ENCODE data around the gene MACF1.

MACF1 gene

GRCh38 chr1:39266269-39266668 lies 61.8 kb downstream of the MACF1 start:
- no peak for DNase-seq

GRCh38 chr1:39266792-39267191 lies 62.3 kb downstream of the MACF1 start:
- DNase-seq = no peak

- no peak for DNase-seq
These were observed 63.7 kb downstream of the MACF1 start for GRCh38 chr1:39268112-39268581.

- no peak for DNase-seq
These were observed 64.4 kb downstream of the MACF1 start for GRCh38 chr1:39268906-39269305.

- no peak for DNase-seq
These were observed 64.9 kb downstream of the MACF1 start for GRCh38 chr1:39269349-39269748.

- no peak for DNase-seq
These were observed 65.4 kb downstream of the MACF1 start for GRCh38 chr1:39269791-39270342.

GRCh38 chr1:39270368-39270767 lies 65.9 kb downstream of the MACF1 start:
- no peak for DNase-seq

GRCh38 chr1:39272027-39272797 lies 67.7 kb downstream of the MACF1 start:
- DNase-seq = no peak

GRCh38 chr1:39272798-39273469 lies 68.4 kb downstream of the MACF1 start:
- no peak for DNase-seq

- no peak for DNase-seq
These were observed 71.5 kb downstream of the MACF1 start for GRCh38 chr1:39275836-39276507.

- no peak for DNase-seq
These were observed 73.4 kb downstream of the MACF1 start for GRCh38 chr1:39277879-39278278.

- DNase-seq = no peak
These were observed 78.2 kb downstream of the MACF1 start for GRCh38 chr1:39282537-39283216.

- no peak for DNase-seq
These were observed 79.4 kb downstream of the MACF1 start for GRCh38 chr1:39283858-39284257.

- DNase-seq = no peak
These were observed 83.0 kb downstream of the MACF1 start for GRCh38 chr1:39287541-39287940.

GRCh38 chr1:39288735-39289465 lies 84.4 kb downstream of the MACF1 start:
- no peak for DNase-seq

GRCh38 chr1:39292401-39292800 lies 87.9 kb downstream of the MACF1 start:
- no peak for DNase-seq

- no peak for DNase-seq
These were observed 89.0 kb downstream of the MACF1 start for GRCh38 chr1:39293375-39294070.

- no peak for DNase-seq
These were observed 90.0 kb downstream of the MACF1 start for GRCh38 chr1:39294531-39294930.

GRCh38 chr1:39295901-39296300 lies 91.4 kb downstream of the MACF1 start:
- peak in 1 of 2 experiments; percentile 24 for DNase-seq

- no peak for DNase-seq
These were observed 93.1 kb downstream of the MACF1 start for GRCh38 chr1:39297551-39297950.

- no peak for DNase-seq
These were observed 97.1 kb downstream of the MACF1 start for GRCh38 chr1:39301606-39302005.

- no peak for DNase-seq
These were observed 101.1 kb downstream of the MACF1 start for GRCh38 chr1:39305555-39305954.

All from activated T-cell treated with anti-CD3 and anti-CD28 coated beads, Interleukin-2, amount 50 U/mL, for 48 hours (primary cell).